ENCODE results near the gene RIPK4. TPM values are rescaled to one million over a fixed set of nuclear protein-coding genes. Genes with fewer than 3 reads are reported as not detected.

RIPK4 gene
- total and polyA plus RNA-seq, 2 of the 13 experiments (the other 11 are each of a cell fraction or from before 2014, with no cell fraction given): 3.1 to 4.9 TPM

DNA sequence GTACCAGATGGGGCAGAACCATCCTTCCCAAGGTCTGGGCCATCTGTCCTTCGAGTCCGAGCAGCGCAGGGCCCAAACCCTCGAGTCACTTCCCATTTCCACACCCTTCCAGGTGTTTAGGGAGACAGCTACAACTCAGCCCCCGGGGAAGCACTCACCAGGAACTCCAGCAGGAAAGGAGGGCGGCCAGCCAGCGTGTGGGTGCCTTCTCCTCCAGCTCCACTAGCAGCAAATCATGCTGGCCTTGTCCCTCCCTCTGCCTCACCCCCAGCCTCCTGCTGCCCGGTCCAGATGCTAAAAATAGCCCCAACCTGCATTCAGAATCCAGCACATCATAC is 56.1 kb downstream of the RIPK4 start:
- CTCF ChIA-PET (ENCODE audit: low intra/inter-chr PET ratio, low total read pairs): no interaction called here
- no TSS peak for BruUV-seq (replicated peaks)
- no peak for TF ChIP-seq ZNF451 (CRISPR knock-in tag; IDR thresholded peaks at IDR 0.05)
- TF ChIP-seq, protein P1, sequence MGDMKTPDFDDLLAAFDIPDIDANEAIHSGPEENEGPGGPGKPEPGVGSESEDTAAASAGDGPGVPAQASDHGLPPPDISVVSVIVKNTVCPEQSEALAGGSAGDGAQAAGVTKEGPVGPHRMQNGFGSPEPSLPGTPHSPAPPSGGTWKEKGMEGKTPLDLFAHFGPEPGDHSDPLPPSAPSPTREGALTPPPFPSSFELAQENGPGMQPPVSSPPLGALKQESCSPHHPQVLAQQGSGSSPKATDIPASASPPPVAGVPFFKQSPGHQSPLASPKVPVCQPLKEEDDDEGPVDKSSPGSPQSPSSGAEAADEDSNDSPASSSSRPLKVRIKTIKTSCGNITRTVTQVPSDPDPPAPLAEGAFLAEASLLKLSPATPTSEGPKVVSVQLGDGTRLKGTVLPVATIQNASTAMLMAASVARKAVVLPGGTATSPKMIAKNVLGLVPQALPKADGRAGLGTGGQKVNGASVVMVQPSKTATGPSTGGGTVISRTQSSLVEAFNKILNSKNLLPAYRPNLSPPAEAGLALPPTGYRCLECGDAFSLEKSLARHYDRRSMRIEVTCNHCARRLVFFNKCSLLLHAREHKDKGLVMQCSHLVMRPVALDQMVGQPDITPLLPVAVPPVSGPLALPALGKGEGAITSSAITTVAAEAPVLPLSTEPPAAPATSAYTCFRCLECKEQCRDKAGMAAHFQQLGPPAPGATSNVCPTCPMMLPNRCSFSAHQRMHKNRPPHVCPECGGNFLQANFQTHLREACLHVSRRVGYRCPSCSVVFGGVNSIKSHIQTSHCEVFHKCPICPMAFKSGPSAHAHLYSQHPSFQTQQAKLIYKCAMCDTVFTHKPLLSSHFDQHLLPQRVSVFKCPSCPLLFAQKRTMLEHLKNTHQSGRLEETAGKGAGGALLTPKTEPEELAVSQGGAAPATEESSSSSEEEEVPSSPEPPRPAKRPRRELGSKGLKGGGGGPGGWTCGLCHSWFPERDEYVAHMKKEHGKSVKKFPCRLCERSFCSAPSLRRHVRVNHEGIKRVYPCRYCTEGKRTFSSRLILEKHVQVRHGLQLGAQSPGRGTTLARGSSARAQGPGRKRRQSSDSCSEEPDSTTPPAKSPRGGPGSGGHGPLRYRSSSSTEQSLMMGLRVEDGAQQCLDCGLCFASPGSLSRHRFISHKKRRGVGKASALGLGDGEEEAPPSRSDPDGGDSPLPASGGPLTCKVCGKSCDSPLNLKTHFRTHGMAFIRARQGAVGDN (CRISPR knock-in tag; IDR thresholded peaks at IDR 0.05): 0 out of 2 replicates have a peak, but pooled peaks have one; percentile 6
- Histone ChIP-seq H2AFZ (ENCODE audit: low read length) (no peak overlapping the region), H3K9ac (ENCODE audit: insufficient read depth, low read depth, low read length) (no peak overlapping the region), H3K4me1 (ENCODE audit: insufficient read depth, low read length) (peaks cover 83% of the 10 kb centered on the region), H3K36me3 (replicated peaks in 1 of 2; ENCODE audit: control insufficient read depth in 1 of 2, insufficient read depth in 2 of 2, low read length in 2 of 2) (no peaks in the 10 kb centered on the region), H3K9me3 (ENCODE audit: low read length) (no peaks in the 10 kb centered on the region), H3K27ac (ENCODE audit: extremely low read length, insufficient read depth, low read length) (no peak overlapping the region), H3K4me3 (replicated peaks in 1 of 3; ENCODE audit: insufficient read depth in 1 of 3, low read depth in 2 of 3, low read length in 3 of 3) (no peak overlapping the region), H3K79me2 (ENCODE audit: insufficient read depth, low read length) (no peaks in the 10 kb centered on the region), H3K27me3 (ENCODE audit: control insufficient read depth in 1 of 2, insufficient read depth in 2 of 2, low read length in 2 of 2) (no peaks in the 10 kb centered on the region), H3K4me2 (ENCODE audit: low read depth, low read length) (peak overlapping the region; percentile 98; the same call in 1 of the 2 replicates), H4K20me1 (ENCODE audit: insufficient read depth, low read length) (no peaks in the 10 kb centered on the region)
- POLR2A ChIA-PET: no interaction called here
- FAIRE-seq (no peak), DNase-seq (ENCODE audit: low spot score) (no peak), ATAC-seq (no peak)
- intact Hi-C loops (cut with micrococcal nuclease; ENCODE audit: unreplicated experiment) (no loop called here), in situ Hi-C loops (cut with HindIII; ENCODE audit: extremely low pct_ligation_motif_present, low pct_unique_long_range_greater_than_20kb) (no loop called here)
- WGBS (ENCODE audit: low lambda C conversion rate): 60% methylated on average over 5 of the region's 8 CpGs

DNA sequence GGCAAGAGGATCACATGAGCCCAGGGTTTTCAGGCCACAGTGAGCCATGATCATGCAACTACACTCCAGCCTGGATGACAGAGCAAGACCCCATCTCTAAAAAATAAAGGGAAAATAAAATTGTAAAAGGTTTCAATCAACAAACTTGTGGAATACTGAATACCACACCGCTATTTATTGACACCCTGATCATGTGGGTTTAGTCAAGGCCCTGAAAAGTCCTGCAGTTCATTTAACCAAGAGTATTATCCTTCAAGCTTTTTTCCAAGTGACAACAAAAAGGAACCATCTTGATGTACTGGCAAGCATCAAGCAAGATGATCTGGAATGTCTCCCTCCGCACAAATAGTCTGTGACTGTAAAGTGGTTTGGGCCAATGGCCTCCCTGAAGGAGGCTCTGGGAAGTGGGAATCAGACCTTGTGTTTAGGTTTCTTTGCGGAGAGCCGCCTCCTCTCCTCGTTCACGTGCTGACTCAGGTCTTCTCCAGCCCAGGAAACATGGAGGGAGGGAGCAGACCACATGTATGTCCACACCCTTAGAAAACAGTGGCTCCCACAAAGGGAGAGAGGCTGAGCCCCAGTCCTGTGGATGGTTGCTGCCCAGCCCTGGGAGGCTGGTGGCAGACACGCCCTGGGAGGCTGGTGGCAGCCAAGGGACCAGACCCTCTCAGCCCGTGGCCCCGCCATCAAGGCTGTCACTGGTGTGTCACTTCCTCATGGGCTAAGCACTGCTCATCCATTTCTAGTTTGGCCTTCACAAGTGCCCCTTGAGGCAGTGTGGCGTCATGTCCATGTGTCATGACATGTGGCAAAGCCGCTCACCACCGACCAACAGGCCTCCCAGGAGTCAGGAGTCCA is 56.7 kb downstream of the RIPK4 start:
- ATAC-seq (no peak), DNase-seq (ENCODE audit: low spot score) (no peak), FAIRE-seq (no peak)
- no peaks in the 10 kb centered on the region for H3K36me3 ChIP-seq (replicated peaks in 1 of 2; ENCODE audit: control insufficient read depth in 1 of 2, insufficient read depth in 2 of 2, low read length in 2 of 2)
- H3K27me3 ChIP-seq (ENCODE audit: control insufficient read depth in 1 of 2, insufficient read depth in 2 of 2, low read length in 2 of 2): no peaks in the 10 kb centered on the region
- no peaks in the 10 kb centered on the region for H3K9me3 ChIP-seq (ENCODE audit: low read length)
- no peak overlapping the region for H3K4me3 ChIP-seq (replicated peaks in 1 of 3; ENCODE audit: insufficient read depth in 1 of 3, low read depth in 2 of 3, low read length in 3 of 3)
- no peak overlapping the region for H3K4me2 ChIP-seq (ENCODE audit: low read depth, low read length)
- peaks cover 83% of the 10 kb centered on the region for H3K4me1 ChIP-seq (ENCODE audit: insufficient read depth, low read length)
- no peak overlapping the region for H2AFZ ChIP-seq (ENCODE audit: low read length)
- BruUV-seq (replicated peaks): no TSS peak
- no peaks in the 10 kb centered on the region for H3K79me2 ChIP-seq (ENCODE audit: insufficient read depth, low read length)
- no peak overlapping the region for H3K9ac ChIP-seq (ENCODE audit: insufficient read depth, low read depth, low read length)
- in situ Hi-C loops (cut with HindIII; ENCODE audit: extremely low pct_ligation_motif_present, low pct_unique_long_range_greater_than_20kb): no loop called here
- no peaks in the 10 kb centered on the region for H4K20me1 ChIP-seq (ENCODE audit: insufficient read depth, low read length)
- intact Hi-C loops (cut with micrococcal nuclease; ENCODE audit: unreplicated experiment): no loop called here
- CTCF ChIA-PET (ENCODE audit: low intra/inter-chr PET ratio, low total read pairs): no interaction called here
- POLR2A ChIA-PET: no interaction called here
- WGBS (ENCODE audit: low lambda C conversion rate): 86% methylated on average over 2 of the region's 12 CpGs
- H3K27ac ChIP-seq (ENCODE audit: extremely low read length, insufficient read depth, low read length): no peak overlapping the region
- peak; percentile 14 to 47; a peak in 3 of 4 replicates for TF ChIP-seq MAFK (conservative IDR thresholded peaks at IDR 0.05 in 1 of 2, IDR thresholded peaks at IDR 0.05 in 1 of 2; ENCODE audit: low read length in 2 of 2)
- TF ChIP-seq, protein P2, sequence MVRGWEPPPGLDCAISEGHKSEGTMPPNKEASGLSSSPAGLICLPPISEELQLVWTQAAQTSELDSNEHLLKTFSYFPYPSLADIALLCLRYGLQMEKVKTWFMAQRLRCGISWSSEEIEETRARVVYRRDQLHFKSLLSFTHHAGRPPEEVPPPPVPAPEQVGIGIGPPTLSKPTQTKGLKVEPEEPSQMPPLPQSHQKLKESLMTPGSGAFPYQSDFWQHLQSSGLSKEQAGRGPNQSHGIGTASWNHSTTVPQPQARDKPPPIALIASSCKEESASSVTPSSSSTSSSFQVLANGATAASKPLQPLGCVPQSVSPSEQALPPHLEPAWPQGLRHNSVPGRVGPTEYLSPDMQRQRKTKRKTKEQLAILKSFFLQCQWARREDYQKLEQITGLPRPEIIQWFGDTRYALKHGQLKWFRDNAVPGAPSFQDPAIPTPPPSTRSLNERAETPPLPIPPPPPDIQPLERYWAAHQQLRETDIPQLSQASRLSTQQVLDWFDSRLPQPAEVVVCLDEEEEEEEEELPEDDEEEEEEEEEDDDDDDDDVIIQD (CRISPR knock-in tag; IDR thresholded peaks at IDR 0.05; ENCODE audit: low read depth): no peak
- TF ChIP-seq ZNF781 (CRISPR knock-in tag; IDR thresholded peaks at IDR 0.05; ENCODE audit: borderline replicate concordance, not compliant biosample characterization): no peak
- no peak for TF ChIP-seq ZSCAN29 (CRISPR knock-in tag; conservative IDR thresholded peaks at IDR 0.05)
- TF ChIP-seq ZNF724P (CRISPR knock-in tag; IDR thresholded peaks at IDR 0.05; ENCODE audit: borderline replicate concordance): no peak
- TF ChIP-seq, protein P3, sequence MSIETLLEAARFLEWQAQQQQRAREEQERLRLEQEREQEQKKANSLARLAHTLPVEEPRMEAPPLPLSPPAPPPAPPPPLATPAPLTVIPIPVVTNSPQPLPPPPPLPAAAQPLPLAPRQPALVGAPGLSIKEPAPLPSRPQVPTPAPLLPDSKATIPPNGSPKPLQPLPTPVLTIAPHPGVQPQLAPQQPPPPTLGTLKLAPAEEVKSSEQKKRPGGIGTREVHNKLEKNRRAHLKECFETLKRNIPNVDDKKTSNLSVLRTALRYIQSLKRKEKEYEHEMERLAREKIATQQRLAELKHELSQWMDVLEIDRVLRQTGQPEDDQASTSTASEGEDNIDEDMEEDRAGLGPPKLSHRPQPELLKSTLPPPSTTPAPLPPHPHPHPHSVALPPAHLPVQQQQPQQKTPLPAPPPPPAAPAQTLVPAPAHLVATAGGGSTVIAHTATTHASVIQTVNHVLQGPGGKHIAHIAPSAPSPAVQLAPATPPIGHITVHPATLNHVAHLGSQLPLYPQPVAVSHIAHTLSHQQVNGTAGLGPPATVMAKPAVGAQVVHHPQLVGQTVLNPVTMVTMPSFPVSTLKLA (IDR thresholded peaks at IDR 0.05): peak; percentile 44; the same call in 1 of the 2 replicates
- no peak for TF ChIP-seq SP4 (CRISPR knock-in tag; IDR thresholded peaks at IDR 0.05)
